GM12878 (cell line): Measurements from ENCODE around the gene MINAR1. TPM values are rescaled to one million over a fixed set of nuclear protein-coding genes. Genes with fewer than 3 reads are reported as not detected.

Experiments used
- ATAC-seq: fragments of 200-7000 bp; cut with Tn5 transposase; 3 replicates; pipeline ENCODE4 v1.9.1; 2020; ENCODE audit warnings: mild to moderate bottlenecking, moderate library complexity
- BruUV-seq: library from RNA; stranded (reverse); fragments of 400-500 nt; replicated peaks from 2 replicates; lab custom pipeline; 2021; lab: Mats Ljungman, UMichigan
- CTCF ChIA-PET: fragments of 300-600 bp; sonication (Branson Sonifier 250); formaldehyde crosslinking; extraction: SDS; loops from one replicate; lab custom pipeline; 2021; ENCODE audit warnings: inconsistent platforms; lab: Yijun Ruan, JAX
- POLR2A ChIA-PET: fragments of 350-600 bp; formaldehyde crosslinking; extraction: SDS; loops from one replicate; lab custom pipeline; 2021; ENCODE audit warnings: inconsistent platforms; lab: Charles Lee
- RAD21 ChIA-PET: fragments of 300-600 bp; sonication (Branson Sonifier 250); formaldehyde crosslinking; loops from one replicate; lab custom pipeline; 2023; ENCODE audit warnings: antibody characterized with exemption; ENCODE audit not compliant: unreplicated experiment; lab: Charles Lee
- SMC1A ChIA-PET: fragments of 300-600 bp; sonication (Branson Sonifier 250); formaldehyde crosslinking; loops from one replicate; lab custom pipeline; 2023; ENCODE audit not compliant: unreplicated experiment, uncharacterized antibody; lab: Charles Lee
- DNase-seq: peaks from one replicate; pipeline ENCODE4 v3.0.0-alpha.2; 2011; ENCODE audit warnings: low read depth, low spot score
- FAIRE-seq: peaks from 3 replicates; lab custom pipeline; 2011; peaks lifted over from hg19 to GRCh38; lab: Jason Lieb, UNC
- H2AFZ ChIP-seq: 2 replicates; pipeline ENCODE4 v1.6.0; 2011; ENCODE audit warnings: low read depth, low read length, control low read depth; ENCODE audit not compliant: control insufficient read depth
- H3K27ac ChIP-seq: 2 replicates; pipeline ENCODE4 v1.5.1; 2011; ENCODE audit warnings: control low read depth; ENCODE audit not compliant: control insufficient read depth, insufficient read depth
- H3K27me3 ChIP-seq, 2 experiments: replicated peaks in 1 of 2; 2 replicates each; pipeline versions ENCODE4 v1.6.0 to v1.6.1; 2011; ENCODE audit warnings: low read length in 1 of 2; ENCODE audit not compliant: control insufficient read depth in 2 of 2, insufficient read depth in 2 of 2
- H3K36me3 ChIP-seq, 2 experiments: 2 replicates each; pipeline ENCODE4 v1.5.1; 2011; ENCODE audit warnings: low read length in 1 of 2; ENCODE audit not compliant: control insufficient read depth in 2 of 2, insufficient read depth in 2 of 2
- H3K4me1 ChIP-seq: 2 replicates; pipeline ENCODE4 v1.6.1; 2011; ENCODE audit warnings: mild to moderate bottlenecking, low read length, moderate library complexity, mixed read lengths; ENCODE audit not compliant: control insufficient read depth, insufficient read depth
- H3K4me2 ChIP-seq: 2 replicates; pipeline ENCODE4 v1.6.0; 2011; ENCODE audit warnings: control low read depth; ENCODE audit not compliant: control insufficient read depth, insufficient read depth
- H3K4me3 ChIP-seq: fragments of 200-600 bp; sonication (generic); 2 replicates; pipeline ENCODE4 v1.5.1; 2016
- H3K79me2 ChIP-seq: 2 replicates; pipeline ENCODE4 v1.6.0; 2011; ENCODE audit warnings: low read length; ENCODE audit not compliant: control insufficient read depth, insufficient read depth
- H3K9ac ChIP-seq: 2 replicates; pipeline ENCODE4 v1.8.0; 2011; ENCODE audit warnings: low read length, control low read depth, mixed read lengths; ENCODE audit not compliant: control insufficient read depth, insufficient read depth
- H3K9me3 ChIP-seq: replicated peaks from 3 replicates; pipeline ENCODE4 v1.5.1; 2011; ENCODE audit warnings: mild to moderate bottlenecking, low read length; ENCODE audit not compliant: control insufficient read depth, insufficient read depth
- H4K20me1 ChIP-seq: 2 replicates; pipeline ENCODE4 v1.6.0; 2011; ENCODE audit not compliant: control insufficient read depth, insufficient read depth
- CBX5 ChIP-seq: sonication (generic); IDR thresholded peaks from 2 replicates; pipeline ENCODE4 v1.6.1; 2016; ENCODE audit warnings: low read depth, moderate library complexity, mild to moderate bottlenecking, inconsistent platforms
- CREB1 ChIP-seq: IDR thresholded peaks from 2 replicates; pipeline ENCODE4 v1.6.1; 2012; ENCODE audit warnings: low read depth, mild to moderate bottlenecking, inconsistent platforms
- JUND ChIP-seq: IDR thresholded peaks from 2 replicates; pipeline ENCODE4 v1.6.1; 2012; ENCODE audit warnings: low read depth, mild to moderate bottlenecking, low read length, improper control_type of control experiment, moderate library complexity
- MXI1 ChIP-seq: fragments of 150-350 bp; IDR thresholded peaks from 2 replicates; pipeline ENCODE4 v1.6.1; 2011; ENCODE audit warnings: low read depth, mild to moderate bottlenecking, inconsistent platforms, low read length, improper control_type of control experiment
- NR2C1 ChIP-seq: fragments of 450-650 bp; IDR thresholded peaks from 2 replicates; pipeline ENCODE4 v1.6.1; 2017; ENCODE audit warnings: antibody characterized with exemption, mild to moderate bottlenecking, moderate library complexity
- PAX5 ChIP-seq: IDR thresholded peaks from 2 replicates; pipeline ENCODE4 v1.6.1; 2011; ENCODE audit warnings: low read depth, low read length, borderline replicate concordance
- PAX8 ChIP-seq: fragments of 450-650 bp; IDR thresholded peaks from 2 replicates; pipeline ENCODE4 v1.6.1; 2017; ENCODE audit warnings: mild to moderate bottlenecking, moderate library complexity
- RFX5 ChIP-seq: IDR thresholded peaks from 2 replicates; pipeline ENCODE4 v1.6.1; 2011; ENCODE audit warnings: low read depth, low read length, improper control_type of control experiment
- WGBS: methylation state at CpG from one replicate; pipeline ENCODE4 v1.1.6; 2016; ENCODE audit warnings: low lambda C conversion rate; ENCODE audit not compliant: insufficient replicate concordance, insufficient coverage; ENCODE audit errors: missing lambda C conversion rate; 5-methylcytosine and 5-hydroxymethylcytosine counted together
- in situ Hi-C: fragments of 300-500 bp; cut with MboI; formaldehyde crosslinking; loops from 9 replicates; pipeline ENCODE4 v1.14.3; 2018; ENCODE audit warnings: mixed read lengths
- intact Hi-C: fragments of 100-400 bp; cut with micrococcal nuclease; formaldehyde crosslinking; loops from one replicate; pipeline ENCODE4 v1.14.2; 2022; ENCODE audit not compliant: unreplicated experiment
- polyA plus RNA-seq, 11 experiments: library from polyadenylated mRNA; depleted of rRNA in 4 of 11; unstranded in 6 of 11; stranded (reverse) in 5 of 11; fragments of >200 nt; fragmentation: Nextera tagmentation in 4 of 11; fragmentation: Illumina TruSeq in 1 of 11; extraction: Ambion mirVana in 4 of 11; extraction: Trizol in 1 of 11; gene quantifications; 1 replicate in 1 of 11; 2 replicates in 10 of 11; pipeline versions ENCODE4 v1.2.1 to v1.2.3, GENCODE V29; 2011 to 2016; ENCODE audit warnings: inconsistent platforms in 2 of 11, missing spikeins in 2 of 11, low read depth in 1 of 11
- total RNA-seq, 4 experiments: library from RNA; depleted of rRNA in 3 of 4; stranded (reverse); fragments of >200 nt in 3 of 4; fragmentation: Illumina TruSeq in 1 of 4; extraction: Trizol in 1 of 4; gene quantifications; 2 replicates each; pipeline versions ENCODE4 v1.2.1 to v1.2.3, GENCODE V29; 2013 to 2021
- TF ChIP-seq, protein P1 (sequence below): fragments of 450-650 bp; IDR thresholded peaks from 2 replicates; pipeline ENCODE4 v1.6.1; 2017; ENCODE audit warnings: antibody characterized with exemption, mild to moderate bottlenecking, moderate library complexity
- TF ChIP-seq, protein P2 (sequence below): fragments of 450-650 bp; IDR thresholded peaks from 2 replicates; pipeline ENCODE4 v1.6.1; 2017; ENCODE audit warnings: borderline replicate concordance

Gene MINAR1
- total and polyA plus RNA-seq, 10 of the 15 experiments (the other 5 are each of a cell fraction or from before 2014, with no cell fraction given): 0.05 to 0.40 (median 0.24) TPM

DNA sequence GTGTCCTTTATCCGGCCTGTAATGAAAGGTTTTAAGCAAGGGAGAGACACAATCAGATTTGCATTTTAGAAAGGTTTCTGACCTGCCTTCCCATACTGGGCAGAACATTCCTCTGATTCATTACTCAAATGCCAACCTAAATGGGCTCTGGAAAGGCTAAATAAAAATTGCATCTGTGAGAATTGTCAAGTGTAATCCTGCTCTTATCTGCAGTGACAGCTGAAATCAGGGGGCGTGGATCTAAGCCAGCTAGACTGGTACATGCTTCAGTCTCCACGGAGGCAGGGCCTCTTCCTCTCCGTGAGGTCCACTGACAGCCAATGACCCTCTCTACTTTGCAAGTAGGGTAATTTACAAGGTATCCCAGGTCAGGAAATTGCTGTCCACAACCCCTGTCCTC lies 32.5 kb upstream of the MINAR1 start:
- no TSS peak for BruUV-seq
- no peaks in the 10 kb centered on the region for H3K79me2 ChIP-seq
- H3K9ac ChIP-seq: no peak overlapping the region
- in situ Hi-C loops: no loop called here
- ChIA-PET POLR2A (no interaction called here), RAD21 (no interaction called here), CTCF (interaction anchor here (1.8 to 1.9 kb wide), 2 partner anchors 18 to 197 kb away, joined by 8 to 19 read pairs; no protein-coding TSS in a partner anchor)
- H2AFZ ChIP-seq: no peak overlapping the region
- no peak overlapping the region for H3K27ac ChIP-seq
- no peaks in the 10 kb centered on the region for H3K4me1 ChIP-seq
- intact Hi-C loops: no loop called here
- FAIRE-seq (no peak), ATAC-seq (no peak)
- H3K36me3 ChIP-seq: no peaks in the 10 kb centered on the region
- TF ChIP-seq NR2C1: no peak
- TF ChIP-seq, protein P1, sequence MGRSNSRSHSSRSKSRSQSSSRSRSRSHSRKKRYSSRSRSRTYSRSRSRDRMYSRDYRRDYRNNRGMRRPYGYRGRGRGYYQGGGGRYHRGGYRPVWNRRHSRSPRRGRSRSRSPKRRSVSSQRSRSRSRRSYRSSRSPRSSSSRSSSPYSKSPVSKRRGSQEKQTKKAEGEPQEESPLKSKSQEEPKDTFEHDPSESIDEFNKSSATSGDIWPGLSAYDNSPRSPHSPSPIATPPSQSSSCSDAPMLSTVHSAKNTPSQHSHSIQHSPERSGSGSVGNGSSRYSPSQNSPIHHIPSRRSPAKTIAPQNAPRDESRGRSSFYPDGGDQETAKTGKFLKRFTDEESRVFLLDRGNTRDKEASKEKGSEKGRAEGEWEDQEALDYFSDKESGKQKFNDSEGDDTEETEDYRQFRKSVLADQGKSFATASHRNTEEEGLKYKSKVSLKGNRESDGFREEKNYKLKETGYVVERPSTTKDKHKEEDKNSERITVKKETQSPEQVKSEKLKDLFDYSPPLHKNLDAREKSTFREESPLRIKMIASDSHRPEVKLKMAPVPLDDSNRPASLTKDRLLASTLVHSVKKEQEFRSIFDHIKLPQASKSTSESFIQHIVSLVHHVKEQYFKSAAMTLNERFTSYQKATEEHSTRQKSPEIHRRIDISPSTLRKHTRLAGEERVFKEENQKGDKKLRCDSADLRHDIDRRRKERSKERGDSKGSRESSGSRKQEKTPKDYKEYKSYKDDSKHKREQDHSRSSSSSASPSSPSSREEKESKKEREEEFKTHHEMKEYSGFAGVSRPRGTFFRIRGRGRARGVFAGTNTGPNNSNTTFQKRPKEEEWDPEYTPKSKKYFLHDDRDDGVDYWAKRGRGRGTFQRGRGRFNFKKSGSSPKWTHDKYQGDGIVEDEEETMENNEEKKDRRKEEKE: no peak
- TF ChIP-seq, all 136 proteins: peak for 0
- WGBS: 71% methylated on average over 4 of the region's 4 CpGs
- Histone ChIP-seq H4K20me1 (no peaks in the 10 kb centered on the region), H3K27me3 (no peaks in the 10 kb centered on the region), H3K4me2 (no peak overlapping the region), H3K9me3 (no peaks in the 10 kb centered on the region), H3K4me3 (no peak overlapping the region)
- SMC1A ChIA-PET: no interaction called here
- DNase-seq: no peak

- no peak overlapping the region for H3K4me3 ChIP-seq
- ChIA-PET POLR2A (no interaction called here), SMC1A (interaction anchor here (1.1 kb wide), 1 partner anchor 9 kb away, joined by 3 read pairs; no protein-coding TSS in a partner anchor), RAD21 (no interaction called here), CTCF (no interaction called here)
- no peak overlapping the region for H3K27ac ChIP-seq
- ATAC-seq (no peak), DNase-seq (no peak), FAIRE-seq (no peak)
- H3K4me2 ChIP-seq: no peak overlapping the region
- no peaks in the 10 kb centered on the region for H3K79me2 ChIP-seq
- no peaks in the 10 kb centered on the region for H4K20me1 ChIP-seq
- H3K9me3 ChIP-seq: no peaks in the 10 kb centered on the region
- TF ChIP-seq RFX5: no peak
- no peak for TF ChIP-seq CBX5
- TF ChIP-seq PAX5: no peak
- no peak for TF ChIP-seq MXI1
- TF ChIP-seq CREB1: no peak
- no peak for TF ChIP-seq PAX8
- TF ChIP-seq, protein P2, sequence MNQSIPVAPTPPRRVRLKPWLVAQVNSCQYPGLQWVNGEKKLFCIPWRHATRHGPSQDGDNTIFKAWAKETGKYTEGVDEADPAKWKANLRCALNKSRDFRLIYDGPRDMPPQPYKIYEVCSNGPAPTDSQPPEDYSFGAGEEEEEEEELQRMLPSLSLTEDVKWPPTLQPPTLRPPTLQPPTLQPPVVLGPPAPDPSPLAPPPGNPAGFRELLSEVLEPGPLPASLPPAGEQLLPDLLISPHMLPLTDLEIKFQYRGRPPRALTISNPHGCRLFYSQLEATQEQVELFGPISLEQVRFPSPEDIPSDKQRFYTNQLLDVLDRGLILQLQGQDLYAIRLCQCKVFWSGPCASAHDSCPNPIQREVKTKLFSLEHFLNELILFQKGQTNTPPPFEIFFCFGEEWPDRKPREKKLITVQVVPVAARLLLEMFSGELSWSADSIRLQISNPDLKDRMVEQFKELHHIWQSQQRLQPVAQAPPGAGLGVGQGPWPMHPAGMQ: no peak
- no peak for TF ChIP-seq JUND
- H3K9ac ChIP-seq: no peak overlapping the region
- intact Hi-C loops (no loop called here), in situ Hi-C loops (no loop called here)
- no peaks in the 10 kb centered on the region for H3K4me1 ChIP-seq
- no peaks in the 10 kb centered on the region for H3K27me3 ChIP-seq
- whole genome bisulfite sequencing: 27% methylated on average over 3 of the region's 3 CpGs
- H2AFZ ChIP-seq: no peak overlapping the region
- no TSS peak for BruUV-seq
- H3K36me3 ChIP-seq: no peaks in the 10 kb centered on the region
Measured at GRCh38 chr15:79400650-79401049, 31.5 kb upstream of the MINAR1 start.
